ENCODE measurements around the gene ALDH3B2. TPM values are rescaled to one million over a fixed set of nuclear protein-coding genes. Genes with fewer than 3 reads are reported as not detected.

Gene ALDH3B2
- not detected for total RNA-seq

GRCh38 chr11:67674442-67674871 is at the start of gene ALDH3B2:
Gene ALDH3B2, minus strand, starts transcription at chr11:67674623. Its CDS starts 7,688 bp downstream, at chr11:67666935.

GRCh38 chr11:67639438-67639859 is 35.0 kb downstream of the ALDH3B2 start, which contains the start of gene TBX10:
Gene TBX10, minus strand, starts transcription at chr11:67639763. Its CDS starts 291 bp downstream, at chr11:67639472.

GRCh38 chr11:67629386-67630227 is 44.8 kb downstream of the ALDH3B2 start, which contains the start of gene NUDT8:
Gene NUDT8, minus strand, starts transcription at chr11:67629937. Its CDS starts 26 bp downstream, at chr11:67629911.

Small RNA genes within 50 kb of the gene (small RNA-seq; reads per million reads assigned to genes)
- 1.0 to 1.7 reads per million in 2 donors for gene RPL37P2

Other genes starting within 250 kb of the ALDH3B2 start
- 10 to 100 TPM; 33.3 to 37.5 TPM for gene RPS6KB2, start 246.1 kb downstream of the ALDH3B2 start, total RNA-seq
- gene PTPRCAP, start 236.9 kb downstream of the ALDH3B2 start, total RNA-seq = 1 to 10 TPM in 1 of 2 donors, under 1 TPM in 1; 0.33 to 1.0 TPM
- gene CORO1B, start 231.1 kb downstream of the ALDH3B2 start, total RNA-seq = 100 to 1,000 TPM; 120 to 134 TPM
- gene GPR152, start 221.9 kb downstream of the ALDH3B2 start, total RNA-seq = not detected
- not detected for gene CABP4, start 219.3 kb downstream of the ALDH3B2 start, total RNA-seq
- 10 to 100 TPM; 19.0 to 26.8 TPM for gene TMEM134, start 205.4 kb downstream of the ALDH3B2 start, total RNA-seq
- 10 to 100 TPM; 52.3 to 81.6 TPM for gene AIP, start 191.6 kb downstream of the ALDH3B2 start, total RNA-seq
- gene PITPNM1, start 169.3 kb downstream of the ALDH3B2 start, total RNA-seq = 10 to 100 TPM; 14.0 to 15.8 TPM
- 10 to 100 TPM; 14.5 to 19.3 TPM for gene CDK2AP2, start 166.5 kb downstream of the ALDH3B2 start, total RNA-seq
- not detected for gene CABP2, start 151.2 kb downstream of the ALDH3B2 start, total RNA-seq
- gene GSTP1, start 90.8 kb downstream of the ALDH3B2 start, total RNA-seq = 1,000 to 10,000 TPM; 1,560 to 1,583 TPM
- 100 to 1,000 TPM; 199 to 221 TPM for gene NDUFV1, start 67.7 kb downstream of the ALDH3B2 start, total RNA-seq
- gene NUDT8, start 44.7 kb downstream of the ALDH3B2 start, total RNA-seq = 1 to 10 TPM; 6.9 to 7.3 TPM
- not detected for gene TBX10, start 34.9 kb downstream of the ALDH3B2 start, total RNA-seq
- gene ACY3, start 23.9 kb downstream of the ALDH3B2 start, total RNA-seq = not detected